Loucy (cell line): ENCODE measurements around the gene SUCLG2.

ENCODE experiments used
- H2AFZ ChIP-seq: fragments of 200-600 bp; sonication (generic); 2 replicates; pipeline ENCODE4 v1.6.0; 2016; ENCODE audit warnings: antibody characterized with exemption, mild to moderate bottlenecking, low read length, moderate library complexity
- H3F3A ChIP-seq: fragments of 200-600 bp; 2 replicates; pipeline ENCODE4 v1.6.0; 2016; ENCODE audit warnings: antibody characterized with exemption, low read depth, mild to moderate bottlenecking
- H3K27me3 ChIP-seq: fragments of 200-600 bp; sonication (generic); 2 replicates; pipeline ENCODE4 v1.6.1; 2014; ENCODE audit warnings: low read length, mild to moderate bottlenecking; ENCODE audit not compliant: insufficient read depth, poor library complexity, severe bottlenecking
- H3K36me3 ChIP-seq: fragments of 200-600 bp; sonication (generic); 2 replicates; pipeline ENCODE4 v1.6.1; 2016; ENCODE audit warnings: low read length; ENCODE audit not compliant: insufficient read depth
- H3K4me1 ChIP-seq: fragments of 200-600 bp; sonication (generic); 2 replicates; pipeline ENCODE4 v1.5.1; 2014; ENCODE audit warnings: low read length, mild to moderate bottlenecking; ENCODE audit not compliant: insufficient read depth, poor library complexity, severe bottlenecking
- H3K4me2 ChIP-seq: fragments of 200-600 bp; sonication (generic); 2 replicates; pipeline ENCODE4 v1.6.0; 2014; ENCODE audit warnings: antibody characterized with exemption, low read length, low read depth, mild to moderate bottlenecking; ENCODE audit not compliant: poor library complexity, severe bottlenecking
- H3K4me3 ChIP-seq: fragments of 200-600 bp; sonication (generic); 2 replicates; pipeline ENCODE4 v1.5.1; 2014; ENCODE audit warnings: low read length, mild to moderate bottlenecking, mixed read lengths; ENCODE audit not compliant: poor library complexity, severe bottlenecking
- H3K79me2 ChIP-seq: fragments of 200-600 bp; sonication (generic); 2 replicates; pipeline ENCODE4 v1.6.1; 2014; ENCODE audit warnings: low read length; ENCODE audit not compliant: insufficient read depth
- H3K9ac ChIP-seq: fragments of 200-600 bp; sonication (generic); 2 replicates; pipeline ENCODE4 v1.6.0; 2014; ENCODE audit warnings: mild to moderate bottlenecking, low read depth, low read length, moderate library complexity; ENCODE audit not compliant: poor library complexity, severe bottlenecking
- H3K9me2 ChIP-seq: fragments of 200-600 bp; sonication (generic); replicated peaks from 2 replicates; pipeline ENCODE4 v1.6.1; 2016; ENCODE audit warnings: low read depth, low read length, mixed read lengths
- H3K9me3 ChIP-seq: fragments of 200-600 bp; sonication (generic); 2 replicates; pipeline ENCODE4 v1.6.1; 2014; ENCODE audit warnings: mild to moderate bottlenecking, antibody characterized with exemption, low read length, low read depth; ENCODE audit not compliant: insufficient read depth
- H4K20me1 ChIP-seq: fragments of 200-600 bp; sonication (generic); 2 replicates; pipeline ENCODE4 v1.6.0; 2014; ENCODE audit warnings: antibody characterized with exemption, low read length, mild to moderate bottlenecking; ENCODE audit not compliant: insufficient read depth, poor library complexity, severe bottlenecking
- CTCF ChIP-seq: fragments of 200-600 bp; sonication (generic); conservative IDR thresholded peaks from 2 replicates; pipeline ENCODE4 v1.5.1; 2014; ENCODE audit warnings: mild to moderate bottlenecking, antibody characterized with exemption, low read length
- EZH2phosphoT487 ChIP-seq: fragments of 200-600 bp; IDR thresholded peaks from 2 replicates; pipeline ENCODE4 v1.6.1; 2018; ENCODE audit warnings: antibody characterized with exemption, mild to moderate bottlenecking, moderate library complexity, borderline replicate concordance

Gene SUCLG2

GRCh38 chr3:67692621-67693020 lies 38.2 kb upstream of the SUCLG2 start:
- H3K9me2 ChIP-seq = no peaks in the 10 kb centered on the region
- no peaks in the 10 kb centered on the region for H3K9me3 ChIP-seq
- no peaks in the 10 kb centered on the region for H3K36me3 ChIP-seq
- TF ChIP-seq CTCF (no peak), EZH2phosphoT487 (no peak)
- H3K79me2 ChIP-seq = no peaks in the 10 kb centered on the region
- H3K4me3 ChIP-seq = no peak overlapping the region
- no peak overlapping the region for H3K9ac ChIP-seq
- no peaks in the 10 kb centered on the region for H3K27me3 ChIP-seq
- no peaks in the 10 kb centered on the region for H3K4me1 ChIP-seq
- H2AFZ ChIP-seq = no peak overlapping the region
- no peaks in the 10 kb centered on the region for H4K20me1 ChIP-seq
- no peak overlapping the region for H3K4me2 ChIP-seq
- no peaks in the 10 kb centered on the region for H3F3A ChIP-seq

GRCh38 chr3:67691926-67692325 lies 37.5 kb upstream of the SUCLG2 start:
- no peaks in the 10 kb centered on the region for H3K79me2 ChIP-seq
- no peaks in the 10 kb centered on the region for H3K4me1 ChIP-seq
- H3K9me2 ChIP-seq = no peaks in the 10 kb centered on the region
- H3K27me3 ChIP-seq = no peaks in the 10 kb centered on the region
- H3K4me2 ChIP-seq = no peak overlapping the region
- no peaks in the 10 kb centered on the region for H4K20me1 ChIP-seq
- no peaks in the 10 kb centered on the region for H3K9me3 ChIP-seq
- no peak overlapping the region for H3K4me3 ChIP-seq
- H2AFZ ChIP-seq = no peak overlapping the region
- no peaks in the 10 kb centered on the region for H3F3A ChIP-seq
- H3K36me3 ChIP-seq = no peaks in the 10 kb centered on the region
- no peak for TF ChIP-seq CTCF
- no peak overlapping the region for H3K9ac ChIP-seq

GRCh38 chr3:67691207-67691606 lies 36.8 kb upstream of the SUCLG2 start:
- H4K20me1 ChIP-seq = no peaks in the 10 kb centered on the region
- H3F3A ChIP-seq = no peaks in the 10 kb centered on the region
- H3K79me2 ChIP-seq = no peaks in the 10 kb centered on the region
- no peak overlapping the region for H3K9ac ChIP-seq
- H3K4me2 ChIP-seq = no peak overlapping the region
- TF ChIP-seq CTCF (no peak), EZH2phosphoT487 (no peak)
- no peaks in the 10 kb centered on the region for H3K9me2 ChIP-seq
- no peak overlapping the region for H3K4me3 ChIP-seq
- no peaks in the 10 kb centered on the region for H3K9me3 ChIP-seq
- no peak overlapping the region for H2AFZ ChIP-seq
- H3K4me1 ChIP-seq = no peaks in the 10 kb centered on the region
- H3K27me3 ChIP-seq = no peaks in the 10 kb centered on the region
- no peaks in the 10 kb centered on the region for H3K36me3 ChIP-seq
